Left hindlimb (tissue), 1 donor: ENCODE data around the gene PCK2.
"Not testable (repeated sequence)": the region's sequence is repeated elsewhere in the genome, so short reads cannot be mapped to it uniquely, and the experiment has no call there.

ENCODE experiments used
- DNase-seq: peaks from one replicate; pipeline ENCODE4 v3.0.0-alpha.2; 2018

PCK2 gene

DNA sequence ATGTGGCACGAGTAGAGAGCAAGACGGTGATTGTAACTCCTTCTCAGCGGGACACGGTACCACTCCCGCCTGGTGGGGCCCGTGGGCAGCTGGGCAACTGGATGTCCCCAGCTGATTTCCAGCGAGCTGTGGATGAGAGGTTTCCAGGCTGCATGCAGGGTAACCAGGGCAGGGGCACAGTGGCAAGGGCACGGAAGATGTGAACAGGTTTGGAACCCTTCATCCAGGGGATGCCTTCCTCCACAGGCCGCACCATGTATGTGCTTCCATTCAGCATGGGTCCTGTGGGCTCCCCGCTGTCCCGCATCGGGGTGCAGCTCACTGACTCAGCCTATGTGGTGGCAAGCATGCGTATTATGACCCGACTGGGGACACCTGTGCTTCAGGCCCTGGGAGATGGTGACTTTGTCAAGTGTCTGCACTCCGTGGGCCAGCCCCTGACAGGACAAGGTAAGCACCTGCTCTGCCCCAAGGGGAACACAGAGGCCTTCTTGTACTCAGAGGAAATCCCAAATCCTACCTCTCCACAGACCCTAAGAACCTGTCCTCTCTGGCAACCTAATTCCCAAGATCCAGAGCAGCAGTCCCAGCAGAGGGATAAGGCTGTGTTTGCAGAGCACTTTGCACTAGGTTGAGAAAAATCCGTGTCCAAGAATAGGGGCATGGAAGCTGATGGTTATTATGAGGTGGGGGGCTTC is 4.3 kb downstream of the PCK2 start:
- no peak for DNase-seq

DNA sequence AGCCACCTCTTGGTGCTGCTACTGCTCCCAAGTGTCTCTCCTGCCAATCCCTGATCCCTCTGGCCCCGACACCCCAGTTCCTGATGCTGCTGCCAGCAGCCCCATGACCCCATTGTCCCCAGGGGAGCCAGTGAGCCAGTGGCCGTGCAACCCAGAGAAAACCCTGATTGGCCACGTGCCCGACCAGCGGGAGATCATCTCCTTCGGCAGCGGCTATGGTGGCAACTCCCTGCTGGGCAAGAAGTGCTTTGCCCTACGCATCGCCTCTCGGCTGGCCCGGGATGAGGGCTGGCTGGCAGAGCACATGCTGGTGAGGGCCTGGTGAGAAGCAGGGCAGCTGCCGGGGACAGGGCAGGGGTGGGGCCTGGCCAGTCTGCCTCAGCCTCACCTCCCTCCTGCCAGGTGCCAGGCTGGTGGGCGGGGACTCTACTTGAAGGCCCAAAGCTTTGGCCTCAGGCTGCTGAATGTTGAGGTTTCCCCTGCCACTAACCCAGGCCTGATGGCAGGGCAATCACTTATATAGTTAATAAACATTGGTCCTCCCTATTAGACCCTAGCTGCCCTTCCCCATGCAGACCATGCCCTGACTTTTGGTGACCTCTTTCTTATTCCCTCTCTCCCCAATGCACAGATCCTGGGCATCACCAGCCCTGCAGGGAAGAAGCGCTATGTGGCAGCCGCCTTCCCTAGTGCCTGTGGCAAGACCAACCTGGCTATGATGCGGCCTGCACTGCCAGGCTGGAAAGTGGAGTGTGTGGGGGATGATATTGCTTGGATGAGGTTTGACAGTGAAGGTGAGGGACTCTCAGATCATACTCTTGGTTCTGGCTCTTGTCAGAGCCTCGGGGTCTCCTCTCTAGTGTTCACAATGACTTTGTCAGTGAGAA is 5.1 kb downstream of the PCK2 start:
- no peak for DNase-seq

DNA sequence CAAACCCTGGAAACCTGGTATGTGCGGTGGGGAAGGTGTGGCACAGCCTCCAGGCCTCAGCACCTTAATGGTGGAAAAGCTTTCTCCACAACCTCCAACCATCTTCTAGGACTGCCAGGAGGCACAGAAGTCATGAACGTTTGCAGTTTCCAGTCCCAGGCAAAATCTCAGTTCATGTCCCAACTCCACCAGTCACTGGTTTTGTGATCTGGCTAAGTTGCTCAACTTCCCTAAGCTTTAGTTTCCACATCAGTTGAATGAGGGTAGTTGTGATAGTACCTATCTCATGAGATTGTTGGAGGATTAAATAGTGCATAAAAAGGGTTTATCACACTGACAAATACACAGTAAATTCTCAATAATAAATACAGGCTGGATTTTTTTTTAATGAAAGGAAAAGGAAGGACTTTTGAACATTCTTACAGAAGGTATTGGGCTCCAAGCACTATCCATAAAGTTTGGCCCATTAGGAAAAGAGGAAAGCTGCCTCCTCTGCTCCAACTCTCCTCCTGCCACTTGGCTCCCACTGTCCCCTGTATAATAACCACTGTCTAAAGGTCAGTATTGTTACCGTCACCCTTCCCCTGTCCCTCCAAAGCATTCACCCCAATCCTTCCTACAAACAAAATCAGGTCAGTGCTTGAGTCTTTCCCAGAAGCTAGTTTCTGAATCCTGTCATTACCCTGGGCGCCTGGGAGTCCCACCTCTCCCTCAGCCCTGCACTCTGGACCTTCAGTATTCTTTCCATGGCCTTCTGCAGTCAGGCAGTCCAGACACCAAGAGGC is 6.3 kb downstream of the PCK2 start:
- no peak for DNase-seq

DNA sequence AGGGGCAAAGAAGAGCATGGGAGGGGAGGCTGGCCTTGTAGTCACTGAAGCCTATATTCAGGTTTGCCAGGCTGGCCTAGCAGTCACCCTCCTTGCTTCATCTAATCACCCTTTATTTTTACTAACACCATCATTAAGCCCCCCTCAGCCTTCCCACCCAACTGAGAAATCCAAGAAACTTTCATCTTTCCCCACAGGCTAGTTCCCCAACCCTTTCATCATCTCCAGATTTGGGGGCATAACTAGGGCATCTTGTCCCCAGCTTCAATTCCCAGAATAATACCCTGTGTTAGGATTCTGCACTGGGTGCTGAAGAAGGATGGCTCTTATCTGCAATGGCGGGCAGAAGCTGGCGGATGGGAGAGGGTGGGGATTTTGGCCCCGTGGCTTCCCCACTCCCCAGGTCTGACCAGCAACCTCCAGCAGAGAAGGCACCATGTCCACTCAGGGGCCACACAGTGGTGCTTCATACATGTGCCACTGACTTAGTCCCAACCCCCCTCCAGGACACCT is 6.9 kb downstream of the PCK2 start:
- no peak for DNase-seq

DNA sequence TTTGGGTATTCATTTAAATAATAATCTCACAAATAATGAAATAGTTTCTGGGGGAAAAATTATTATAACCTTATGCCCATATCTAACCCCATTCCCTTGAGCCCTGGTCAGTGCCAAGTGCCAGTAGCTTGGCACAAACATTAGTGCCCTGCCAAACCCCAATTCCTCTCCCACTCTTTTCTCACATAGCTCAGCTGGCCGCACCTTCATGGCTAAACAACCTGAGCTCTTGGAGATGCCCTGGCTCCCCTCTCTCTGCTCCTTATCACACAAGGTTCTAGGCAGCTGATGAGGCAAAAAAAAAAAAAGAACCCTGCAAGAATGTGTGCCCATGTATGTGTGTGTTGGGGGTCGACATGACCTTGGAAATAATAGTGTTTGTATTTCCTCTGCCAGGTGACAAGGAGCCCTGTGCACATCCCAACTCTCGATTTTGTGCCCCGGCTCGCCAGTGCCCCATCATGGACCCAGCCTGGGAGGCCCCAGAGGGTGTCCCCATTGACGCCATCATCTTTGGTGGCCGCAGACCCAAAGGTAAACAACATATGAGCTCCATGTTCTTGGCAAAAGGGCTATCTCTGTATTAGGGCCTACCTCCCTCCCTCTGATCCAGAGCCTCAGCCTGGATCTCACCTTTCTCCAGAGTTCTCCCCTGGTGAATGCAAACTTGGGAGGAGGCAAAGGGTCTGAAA is 8.4 kb downstream of the PCK2 start:
- no peak for DNase-seq

- no peak for DNase-seq
Observed at GRCh38 chr14:24103451-24103850, 9.3 kb downstream of the PCK2 start.

DNA sequence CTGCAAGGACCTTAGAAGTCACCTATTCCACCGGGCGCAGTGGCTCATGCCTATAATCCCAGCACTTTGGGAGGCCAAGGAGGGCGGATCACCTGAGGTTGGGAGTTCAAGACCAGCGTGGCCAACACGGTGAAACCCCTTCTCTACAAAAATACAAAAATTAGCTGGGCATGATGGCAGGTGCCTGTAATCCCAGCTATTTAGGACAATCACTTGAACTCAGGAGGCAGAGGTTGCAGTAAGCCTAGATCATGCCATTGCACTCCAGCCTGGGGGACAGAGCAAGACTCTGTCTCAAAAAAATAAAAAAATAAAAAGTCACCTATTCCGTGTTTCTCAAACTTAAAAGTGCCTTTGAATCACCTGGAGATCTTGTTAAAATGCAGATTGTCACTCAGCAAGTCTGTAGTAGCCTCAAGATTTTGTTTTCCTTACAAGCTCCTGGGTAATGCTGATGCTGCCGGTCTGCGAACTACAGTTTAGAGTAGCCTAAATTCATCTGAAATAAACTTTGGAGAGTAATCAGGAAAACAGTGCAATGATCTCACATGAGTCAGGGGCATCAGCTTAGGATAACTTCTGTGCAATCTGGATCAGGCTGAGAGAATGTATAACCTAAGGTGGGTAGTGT is 11.6 kb downstream of the PCK2 start:
- DNase-seq, result not testable (repeated sequence)

DNA sequence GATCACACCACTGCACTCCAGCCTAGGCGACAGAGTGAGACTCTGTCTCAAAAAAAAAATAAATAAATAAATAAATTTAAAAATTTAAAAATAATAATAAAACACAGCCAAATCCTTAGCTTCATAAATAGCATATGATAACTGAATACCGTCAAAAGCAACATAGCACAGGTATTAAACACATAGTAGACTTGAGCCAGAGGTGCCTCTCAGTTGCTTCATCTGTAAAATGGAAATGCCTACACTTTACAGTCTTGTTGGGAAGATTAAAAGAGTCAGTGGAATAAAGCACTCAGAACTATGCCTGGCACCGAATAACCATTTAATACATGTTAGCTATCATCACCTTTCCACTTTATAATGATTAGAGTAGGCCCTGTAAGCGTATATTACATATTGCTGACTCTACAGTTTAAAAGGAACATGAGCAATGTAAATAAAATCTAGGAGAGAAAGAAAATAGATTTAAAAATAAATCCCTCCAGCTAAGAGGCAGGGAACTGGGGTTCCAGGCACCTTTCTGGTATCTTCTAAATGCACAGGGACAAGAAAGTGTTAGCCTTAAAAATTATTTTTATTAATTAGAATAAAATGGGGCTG is 12.7 kb downstream of the PCK2 start:
- no peak for DNase-seq

- no peak for DNase-seq
Observed at GRCh38 chr14:24108336-24108874, 14.3 kb downstream of the PCK2 start.

- no peak for DNase-seq
Observed at GRCh38 chr14:24110060-24110459, 15.9 kb downstream of the PCK2 start.

- DNase-seq, result no peak
Observed at GRCh38 chr14:24110523-24110922, 16.4 kb downstream of the PCK2 start.

GRCh38 chr14:24113379-24113800 is 19.3 kb downstream of the PCK2 start:
- DNase-seq, result no peak

DNA sequence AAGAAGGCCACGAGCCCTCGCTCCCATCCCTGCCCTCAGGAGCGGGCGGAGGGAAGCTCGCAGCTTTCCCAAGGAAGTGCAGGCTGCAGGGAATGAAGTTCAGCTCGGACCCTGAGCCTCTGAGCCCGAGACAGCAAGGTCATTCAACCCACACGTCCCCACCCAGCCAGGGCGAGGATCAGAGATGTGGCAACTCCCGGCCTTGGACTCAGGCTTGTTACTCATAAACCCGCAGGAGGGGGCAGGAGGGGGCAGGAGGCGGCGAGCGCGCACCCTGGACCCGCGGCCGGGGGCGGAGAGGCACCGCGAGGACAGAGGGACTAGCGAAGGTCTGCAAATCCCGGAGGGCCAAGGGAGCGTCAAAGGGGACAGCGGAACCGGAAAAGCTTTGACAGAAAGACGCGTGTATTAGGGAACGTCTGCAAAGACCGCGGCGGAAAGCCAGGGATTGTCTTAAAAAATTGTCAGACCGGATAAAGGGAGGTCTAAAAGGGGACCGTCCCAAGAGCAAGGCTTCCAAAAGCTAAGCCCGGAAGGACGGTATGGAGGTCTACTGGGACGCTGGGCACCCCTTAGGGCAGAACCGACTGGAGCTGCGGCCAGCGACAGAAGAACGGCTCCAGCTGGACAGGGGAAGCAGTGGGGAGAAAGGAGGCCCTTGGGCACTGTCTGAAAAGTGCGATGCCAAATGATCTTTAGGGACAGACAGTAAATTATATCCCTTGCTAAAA is 19.9 kb downstream of the PCK2 start:
- peak; percentile 87 for DNase-seq

DNA sequence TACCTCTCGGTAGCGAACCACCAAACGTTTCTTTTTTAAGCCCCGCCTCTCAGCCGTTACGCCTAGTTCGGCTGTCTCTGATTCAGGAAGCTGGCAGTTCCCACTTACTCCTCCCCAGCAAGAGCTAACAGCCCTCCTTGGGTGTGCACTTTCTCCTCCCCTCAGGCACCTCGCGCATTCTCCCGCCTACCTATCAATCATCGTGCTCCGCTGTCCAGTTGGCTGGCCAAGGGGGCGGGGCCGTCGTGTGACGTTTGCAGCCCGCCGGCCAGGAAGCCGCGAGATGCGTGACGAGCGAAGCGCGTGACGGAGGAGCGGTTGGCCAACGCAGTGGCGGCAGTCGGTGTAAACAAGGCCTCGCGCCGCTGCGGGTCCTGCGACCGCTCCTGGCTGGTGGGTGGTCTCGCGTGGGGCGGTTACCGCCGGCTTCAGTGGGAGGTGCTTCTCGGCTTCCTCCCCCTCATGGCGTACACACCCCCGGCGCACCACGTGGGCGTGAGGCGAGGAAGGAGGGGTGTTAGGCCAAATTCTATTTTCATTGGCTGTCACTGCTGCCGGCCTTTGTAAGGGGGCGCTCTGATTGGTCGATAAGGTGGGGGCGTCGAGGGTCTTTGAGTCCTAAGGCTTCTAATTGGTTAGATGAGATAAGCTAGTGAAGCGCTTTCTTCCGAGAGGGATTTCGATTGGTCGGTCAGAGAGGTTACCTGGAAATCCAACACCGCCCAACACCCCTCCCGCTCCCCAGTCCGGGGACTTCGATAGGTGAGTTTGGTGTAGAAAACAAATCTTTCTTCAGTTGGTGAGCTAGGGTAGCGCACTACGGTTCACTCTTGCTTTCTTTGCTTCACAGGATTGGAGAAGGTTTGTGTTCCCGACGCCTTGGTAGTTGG is 20.7 kb downstream of the PCK2 start, which contains the start of the genes DCAF11 and NRL:
TSS of gene DCAF11 (plus strand) at position 246 of the 890 bp plus-strand sequence. CDS start 818 bp downstream, outside the sequence.
TSS of gene NRL (minus strand) at position 418 of the 890 bp plus-strand sequence. CDS start 32,101 bp downstream, outside the sequence.
- DNase-seq, result peak; percentile 99

DNA sequence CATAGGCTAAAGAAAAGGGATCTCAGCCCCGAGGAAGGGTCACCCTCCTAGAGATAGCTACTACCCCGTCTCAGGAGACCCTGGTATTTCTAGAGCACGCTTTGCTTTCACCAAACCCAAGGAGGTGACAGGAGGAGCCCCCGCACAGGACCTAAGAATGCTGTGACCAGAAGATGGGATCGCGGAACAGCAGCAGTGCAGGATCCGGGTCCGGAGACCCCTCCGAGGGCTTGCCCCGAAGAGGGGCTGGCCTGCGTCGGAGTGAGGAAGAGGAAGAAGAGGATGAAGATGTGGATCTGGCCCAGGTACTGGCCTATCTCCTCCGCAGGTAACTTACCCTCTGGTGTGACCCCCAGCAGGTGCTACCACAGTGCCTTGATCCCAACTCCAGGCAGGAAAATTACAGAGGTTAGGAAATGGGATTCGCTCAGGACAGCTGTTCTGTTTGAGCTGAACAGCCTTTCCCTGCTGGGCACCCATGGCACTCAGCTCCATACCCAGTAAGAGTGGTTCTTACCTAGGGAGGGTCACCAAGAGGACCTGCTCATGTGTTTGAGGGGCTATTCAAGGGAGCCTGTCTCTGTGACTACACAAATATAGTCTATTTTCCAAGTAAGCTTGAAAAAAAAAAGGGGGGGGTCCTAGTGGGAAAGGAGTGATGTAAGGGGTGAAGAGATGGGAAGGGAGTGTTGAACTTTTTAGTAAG is 21.5 kb downstream of the PCK2 start:
- DNase-seq, result no peak

GRCh38 chr14:24116128-24116814 is 22.2 kb downstream of the PCK2 start:
- no peak for DNase-seq

DNA sequence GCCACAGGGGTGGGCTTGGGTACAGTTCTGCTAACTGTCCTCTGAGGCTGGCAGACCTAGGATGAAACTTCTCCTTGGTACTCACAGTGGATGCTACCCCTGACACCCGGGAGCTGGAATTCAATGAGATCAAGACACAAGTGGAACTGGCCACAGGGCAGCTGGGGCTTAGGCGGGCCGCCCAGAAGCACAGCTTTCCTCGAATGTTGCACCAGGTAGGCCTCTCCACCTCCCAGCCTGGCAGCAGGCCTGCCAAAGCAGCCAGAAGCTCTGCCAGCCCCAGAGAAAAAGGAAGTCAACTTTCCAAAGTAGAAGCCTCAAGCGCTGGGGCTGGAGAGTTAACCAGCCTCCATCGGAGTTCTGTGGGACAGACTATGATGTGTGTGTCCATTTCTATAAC is 23.1 kb downstream of the PCK2 start:
- DNase-seq, result no peak

DNA sequence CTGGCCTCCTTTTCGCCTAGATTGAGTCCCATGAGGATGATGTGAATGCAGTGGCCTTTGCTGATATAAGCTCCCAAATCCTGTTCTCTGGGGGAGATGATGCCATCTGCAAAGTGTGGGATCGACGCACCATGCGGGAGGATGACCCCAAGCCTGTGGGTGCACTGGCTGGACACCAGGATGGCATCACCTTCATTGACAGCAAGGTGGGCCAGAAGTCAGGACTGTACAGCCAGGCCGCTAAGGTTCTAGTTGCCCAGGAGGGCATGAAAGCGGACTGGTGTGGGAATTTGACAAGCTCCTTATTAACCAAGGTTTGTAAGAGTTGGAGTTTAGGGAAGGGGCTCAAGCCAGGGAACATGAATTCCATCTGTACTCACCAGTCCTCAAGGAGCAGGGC is 25.6 kb downstream of the PCK2 start:
- DNase-seq, result no peak
